ENCODE measurements around the gene WDR86.

- TF ChIP-seq CTCF (conservative IDR thresholded peaks at IDR 0.05; ENCODE audit: low read depth, low read length) (no peak), FOS (IDR thresholded peaks at IDR 0.05; ENCODE audit: low read depth, low read length) (no peak), POLR2A (IDR thresholded peaks at IDR 0.05; ENCODE audit: low read depth, low read length) (no peak), BHLHE40 (IDR thresholded peaks at IDR 0.05; ENCODE audit: low read depth, low read length) (no peak), MXI1 (IDR thresholded peaks at IDR 0.05; ENCODE audit: borderline replicate concordance, low read depth, low read length) (no peak), ELK1 (IDR thresholded peaks at IDR 0.05; ENCODE audit: borderline replicate concordance, low read depth, low read length) (no peak), CHD1 (IDR thresholded peaks at IDR 0.05; ENCODE audit: low read depth, low read length) (no peak), NFE2L2 (IDR thresholded peaks at IDR 0.05; ENCODE audit: low read depth, low read length) (no peak), RAD21 (IDR thresholded peaks at IDR 0.05; ENCODE audit: low read length) (no peak), MAZ (IDR thresholded peaks at IDR 0.05; ENCODE audit: borderline replicate concordance, low read depth, low read length) (no peak), SMC3 (IDR thresholded peaks at IDR 0.05; ENCODE audit: low read depth, low read length) (no peak), MAFK (IDR thresholded peaks at IDR 0.05; ENCODE audit: low read depth, low read length) (no peak)
These were observed 23.3 kb downstream of the WDR86 start for GRCh38 chr7:151386301-151387160.
